GM18870 (cell line): ENCODE data around the gene ARF5.

Experiments
- ATAC-seq: cut with Tn5 transposase; IDR thresholded peaks from one replicate; pipeline ENCODE4 v1.9.1; 2021; ENCODE audit warnings: moderate library complexity; ENCODE audit not compliant: unreplicated experiment

ARF5 gene

DNA sequence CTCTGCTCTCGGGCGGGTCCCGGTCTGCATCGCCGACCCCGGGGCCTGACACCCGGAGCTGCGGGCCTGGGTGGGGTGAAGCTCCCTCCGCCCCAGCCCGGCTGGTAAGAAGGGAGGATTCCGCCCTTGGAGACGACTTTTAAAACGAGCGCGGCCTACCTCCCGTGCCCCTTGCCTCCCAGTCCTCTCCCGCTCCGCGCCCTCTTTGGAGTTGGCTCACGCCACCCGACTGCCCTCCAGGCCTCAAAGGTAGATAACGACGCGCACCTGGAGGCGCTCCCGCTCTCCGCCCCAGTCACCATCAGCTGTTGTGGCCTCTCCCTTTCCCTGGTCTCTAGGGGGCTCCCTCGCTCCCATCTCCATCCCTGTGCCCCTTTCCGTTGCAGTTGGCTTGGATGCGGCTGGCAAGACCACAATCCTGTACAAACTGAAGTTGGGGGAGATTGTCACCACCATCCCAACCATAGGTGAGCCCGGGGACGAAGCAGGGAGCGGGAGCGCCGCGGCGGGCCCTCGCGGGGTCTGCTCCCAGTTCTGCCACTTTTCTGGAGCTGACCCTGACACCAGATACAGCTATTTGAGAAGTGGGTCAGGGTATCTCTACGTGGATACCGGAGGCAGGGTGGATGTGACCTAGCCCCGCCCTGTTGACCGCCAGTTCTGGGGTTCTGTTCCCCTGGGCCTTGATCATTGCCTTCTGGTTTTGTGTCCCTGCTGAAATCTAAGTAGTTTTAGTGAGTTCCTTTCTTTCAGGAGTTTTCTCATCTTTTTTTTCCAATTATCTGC lies 679 bp downstream of the ARF5 start:
- peak; percentile 10 for ATAC-seq

- ATAC-seq = no peak
Measured at GRCh38 chr7:127589896-127590295, 1.7 kb downstream of the ARF5 start.

- no peak for ATAC-seq
Measured at GRCh38 chr7:127591189-127591588, 3.0 kb downstream of the ARF5 start.

DNA sequence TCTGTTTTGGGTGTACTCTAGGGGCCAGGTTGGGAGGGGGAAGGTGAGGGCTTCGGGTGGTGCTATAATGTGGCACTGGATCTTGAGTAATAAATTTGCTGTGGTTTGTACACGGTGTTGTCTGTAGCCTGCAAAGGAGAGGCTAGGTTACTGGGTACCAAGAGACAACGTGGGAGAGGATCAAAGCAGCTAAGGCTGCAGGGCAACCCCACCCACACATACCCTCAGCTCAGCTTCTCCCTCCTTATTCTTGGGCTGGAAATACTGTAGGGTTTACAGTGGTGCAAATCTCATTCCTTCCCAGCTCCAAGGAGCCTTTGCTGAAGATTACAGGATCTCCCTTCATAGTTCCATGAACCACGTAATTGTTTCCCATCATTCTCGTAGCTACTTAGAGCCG lies 3.4 kb downstream of the ARF5 start:
- ATAC-seq = no peak

DNA sequence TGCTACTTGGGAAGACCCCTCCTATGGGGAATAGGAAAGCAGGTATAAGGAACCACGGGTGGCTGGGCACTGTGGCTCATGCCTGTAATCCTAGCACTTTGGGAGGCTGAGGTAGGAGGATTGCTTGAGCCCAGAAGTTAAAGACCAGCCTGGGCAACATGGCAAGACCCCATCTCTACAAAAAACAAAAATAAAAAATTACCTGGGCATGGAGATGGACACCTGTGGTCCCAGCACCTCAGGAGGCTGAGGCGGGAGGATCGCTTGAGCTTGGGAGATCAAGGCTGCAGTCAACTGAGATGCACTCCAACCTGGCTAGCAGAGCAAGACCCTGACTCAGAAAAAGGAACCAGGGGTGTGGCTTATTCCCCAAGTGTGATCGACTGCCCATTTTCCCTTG lies 4.3 kb downstream of the ARF5 start:
- ATAC-seq = no peak

GRCh38 chr7:127594490-127594889 lies 6.3 kb downstream of the ARF5 start:
- no peak for ATAC-seq

DNA sequence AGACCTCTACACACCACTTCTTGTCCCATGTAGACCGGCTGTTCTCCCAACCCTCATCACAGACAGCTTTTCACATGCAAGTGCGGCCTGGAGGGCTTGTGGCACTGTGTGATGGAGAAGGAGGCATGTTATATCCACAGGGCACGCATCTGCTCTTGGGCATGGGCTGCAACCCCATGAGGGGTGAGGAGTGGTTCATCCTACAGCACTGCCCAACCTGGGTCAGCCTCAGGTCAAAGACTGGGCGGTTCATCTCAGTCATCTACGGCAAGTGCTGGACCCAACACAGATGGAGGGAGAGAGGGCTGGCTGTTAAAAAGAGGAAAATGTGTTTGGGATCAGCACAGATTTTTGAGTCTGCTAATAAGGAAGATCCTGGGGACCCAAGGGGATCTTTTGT lies 7.5 kb downstream of the ARF5 start:
- no peak for ATAC-seq

DNA sequence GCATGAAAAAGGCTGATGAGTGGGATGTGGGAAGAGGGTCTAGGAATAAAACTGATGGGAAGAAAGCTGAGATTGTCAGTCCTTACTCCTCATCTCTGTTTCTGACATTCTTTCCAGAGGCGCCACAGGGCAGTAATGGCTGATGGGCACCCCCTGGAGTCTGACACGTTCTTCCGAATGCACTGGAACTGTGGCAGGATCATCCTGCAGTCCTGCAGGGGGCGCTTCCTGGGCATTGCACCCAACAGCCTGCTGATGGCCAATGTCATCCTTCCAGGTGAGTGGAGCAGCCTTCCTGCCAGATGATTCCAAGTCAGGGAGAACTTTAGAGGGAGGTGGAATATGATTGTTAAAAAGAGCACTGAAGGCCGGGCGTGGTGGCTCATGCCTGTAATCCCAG lies 10.1 kb downstream of the ARF5 start:
- no peak for ATAC-seq

DNA sequence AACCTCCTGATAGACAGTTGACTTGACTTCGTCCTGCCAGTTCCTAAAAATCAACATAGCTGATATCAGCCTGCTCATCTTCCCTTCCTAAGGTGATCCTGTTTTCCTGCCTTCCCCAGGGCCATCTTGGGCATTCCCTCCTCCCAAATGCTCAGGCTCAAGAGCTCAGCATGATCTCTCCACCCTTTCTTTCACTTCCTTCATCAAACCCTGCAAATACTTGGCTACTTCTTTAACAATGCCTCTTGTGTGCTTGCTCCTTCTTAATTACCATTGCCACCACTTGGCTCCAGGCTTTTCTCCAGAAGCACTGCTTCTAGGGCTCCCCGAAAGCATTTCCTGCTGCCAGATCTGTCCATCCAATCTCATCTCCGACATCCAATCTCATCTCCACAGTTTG lies 12.7 kb downstream of the ARF5 start:
- ATAC-seq = no peak

GRCh38 chr7:127608446-127608845 lies 20.2 kb downstream of the ARF5 start:
- ATAC-seq = no peak

DNA sequence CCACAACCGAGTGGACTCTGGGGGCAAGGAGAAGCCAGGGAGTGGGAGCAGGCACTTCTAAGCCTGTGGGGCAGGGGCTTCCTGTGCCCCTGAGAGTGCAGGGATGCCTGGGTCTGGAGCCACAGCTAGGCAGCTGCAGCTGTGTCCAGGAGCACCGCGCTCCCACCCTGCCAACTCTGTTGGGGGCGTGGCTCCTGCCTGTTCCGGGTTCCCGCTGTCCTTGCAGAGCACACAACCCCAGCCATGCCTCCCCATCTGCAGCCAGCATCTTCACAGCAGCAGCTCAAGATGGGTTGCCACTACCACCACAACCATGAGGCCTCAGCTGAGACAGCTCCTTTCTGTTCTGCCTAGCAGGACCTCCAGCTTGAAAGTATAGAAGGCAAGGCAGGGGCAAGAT lies 21.1 kb downstream of the ARF5 start:
- no peak for ATAC-seq

GRCh38 chr7:127612263-127612662 lies 24.1 kb downstream of the ARF5 start:
- ATAC-seq = no peak

- ATAC-seq = no peak
Measured at GRCh38 chr7:127616724-127617123, 28.5 kb downstream of the ARF5 start.

- ATAC-seq = no peak
Measured at GRCh38 chr7:127618042-127618441, 29.8 kb downstream of the ARF5 start, which contains the start of gene PAX4. Gene PAX4 (minus strand): TSS chr7:127618142. CDS start chr7:127615928, 2,214 bp downstream.

DNA sequence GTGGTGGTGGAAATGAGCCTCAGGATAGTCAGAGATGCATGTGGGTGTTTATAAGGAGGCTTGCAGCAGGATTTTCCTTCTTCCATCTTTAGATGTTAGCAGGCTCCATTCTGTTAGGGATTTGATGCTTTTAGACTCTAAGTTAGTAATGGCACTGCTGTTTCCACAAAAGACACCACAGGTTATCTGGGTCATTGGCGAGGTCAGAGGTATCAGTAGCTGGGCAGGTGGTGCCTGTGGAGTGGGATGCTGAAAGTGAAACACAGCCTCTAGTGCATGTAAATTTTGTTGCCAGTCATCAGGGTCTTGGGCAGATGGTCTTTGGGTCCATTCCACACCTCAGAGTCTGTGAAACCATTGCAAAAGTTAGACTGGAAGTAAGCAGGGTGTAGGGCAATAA lies 30.6 kb downstream of the ARF5 start:
- ATAC-seq = no peak

GRCh38 chr7:127619681-127620405 lies 31.6 kb downstream of the ARF5 start:
- ATAC-seq = no peak

GRCh38 chr7:127620406-127621233 lies 32.4 kb downstream of the ARF5 start:
- no peak for ATAC-seq

DNA sequence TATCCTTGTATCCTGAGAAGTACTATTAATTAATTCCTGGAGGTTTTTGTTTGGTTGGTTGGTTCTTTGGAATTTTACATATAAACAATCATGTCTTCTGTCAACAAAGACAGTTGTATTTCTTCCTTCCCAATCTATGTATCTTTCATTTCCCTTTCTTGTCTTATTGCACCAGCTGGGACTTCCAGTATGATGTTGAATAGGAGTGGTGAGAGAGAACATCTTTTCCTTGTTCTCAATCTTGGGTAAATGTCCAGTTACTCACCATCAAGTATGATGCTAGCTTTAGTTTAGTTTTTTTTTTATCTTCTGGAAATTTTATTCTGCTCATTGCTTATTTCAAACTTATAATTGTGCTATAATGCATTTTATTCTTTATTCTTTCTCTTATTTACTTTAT lies 37.1 kb downstream of the ARF5 start:
- ATAC-seq = no peak

GRCh38 chr7:127628445-127628844 lies 40.2 kb downstream of the ARF5 start:
- ATAC-seq = no peak

- no peak for ATAC-seq
Measured at GRCh38 chr7:127629268-127629854, 41.1 kb downstream of the ARF5 start.

- ATAC-seq = no peak
Measured at GRCh38 chr7:127632276-127632910, 44.2 kb downstream of the ARF5 start.
